Measurements from ENCODE around the gene NPHS1.
A peak's percentile ranks its signal among the peaks of the same experiment; 100 is the strongest.
"Not testable (repeated sequence)": the region's sequence is repeated elsewhere in the genome, so short reads cannot be mapped to it uniquely, and the experiment has no call there.

NPHS1 gene

GRCh38 chr19:35811317-35812219 is 40.7 kb downstream of the NPHS1 start:
- no peak for DNase-seq

GRCh38 chr19:35807633-35808032 is 44.7 kb downstream of the NPHS1 start:
- no peak for DNase-seq

- DNase-seq, result no peak
Observed at GRCh38 chr19:35806597-35806996, 45.7 kb downstream of the NPHS1 start.

GRCh38 chr19:35805526-35806102 is 46.7 kb downstream of the NPHS1 start:
- DNase-seq, result no peak

GRCh38 chr19:35801828-35802227 is 50.5 kb downstream of the NPHS1 start:
- no peak for DNase-seq

GRCh38 chr19:35797663-35798062 is 54.6 kb downstream of the NPHS1 start:
- DNase-seq, result peak in 1 of 2 donors; percentile 26

GRCh38 chr19:35796645-35797542 is 55.4 kb downstream of the NPHS1 start:
- DNase-seq, result no peak

GRCh38 chr19:35795564-35795963 is 56.7 kb downstream of the NPHS1 start:
- not testable (repeated sequence) for DNase-seq

GRCh38 chr19:35793381-35794165 is 58.7 kb downstream of the NPHS1 start:
- no peak for DNase-seq

GRCh38 chr19:35792888-35793287 is 59.4 kb downstream of the NPHS1 start:
- DNase-seq, result no peak

- DNase-seq, result no peak
Observed at GRCh38 chr19:35792312-35792711, 60.0 kb downstream of the NPHS1 start.

GRCh38 chr19:35791814-35792279 is 60.5 kb downstream of the NPHS1 start:
- no peak for DNase-seq

- DNase-seq, result no peak
Observed at GRCh38 chr19:35790981-35791813, 61.1 kb downstream of the NPHS1 start.

GRCh38 chr19:35789978-35790944 is 62.0 kb downstream of the NPHS1 start:
- no peak for DNase-seq

GRCh38 chr19:35789195-35789977 is 62.9 kb downstream of the NPHS1 start:
- no peak for DNase-seq

GRCh38 chr19:35788205-35788960 is 63.9 kb downstream of the NPHS1 start:
- DNase-seq, result no peak

GRCh38 chr19:35787227-35787799 is 65.0 kb downstream of the NPHS1 start:
- no peak for DNase-seq

Data from stimulated activated CD4-positive, alpha-beta T cell treated with anti-CD3 and anti-CD28 coated beads, Interleukin-2, amount 100 ng/mL, for 24 hours (primary cell).